GM08714 (cell line): ENCODE results near the gene C5orf46.

Source experiments
- H3K4me3 ChIP-seq: fragments of 200-500 bp; sonication (Bioruptor generic); 2 replicates; pipeline ENCODE4 v1.5.1; 2014; ENCODE audit warnings: mild to moderate bottlenecking, low read length, inconsistent platforms
- ZNF274 ChIP-seq: IDR thresholded peaks from 2 replicates; pipeline ENCODE4 v1.6.1; 2012; ENCODE audit warnings: mild to moderate bottlenecking, low read depth, low read length

The C5orf46 gene

GRCh38 chr5:147857302-147858129 lies 48.8 kb downstream of the C5orf46 start:
- no peak overlapping the region for H3K4me3 ChIP-seq
- TF ChIP-seq ZNF274: no peak

GRCh38 chr5:147856801-147857200 lies 49.5 kb downstream of the C5orf46 start:
- H3K4me3 ChIP-seq: no peak overlapping the region
- TF ChIP-seq ZNF274: no peak

GRCh38 chr5:147855774-147856069 lies 50.6 kb downstream of the C5orf46 start:
- H3K4me3 ChIP-seq: no peak overlapping the region
- TF ChIP-seq ZNF274: no peak

- no peak for TF ChIP-seq ZNF274
- H3K4me3 ChIP-seq: no peak overlapping the region
These were observed 51.2 kb downstream of the C5orf46 start for GRCh38 chr5:147854894-147855773.

- no peak for TF ChIP-seq ZNF274
- no peak overlapping the region for H3K4me3 ChIP-seq
These were observed 52.0 kb downstream of the C5orf46 start for GRCh38 chr5:147854331-147854730.

DNA sequence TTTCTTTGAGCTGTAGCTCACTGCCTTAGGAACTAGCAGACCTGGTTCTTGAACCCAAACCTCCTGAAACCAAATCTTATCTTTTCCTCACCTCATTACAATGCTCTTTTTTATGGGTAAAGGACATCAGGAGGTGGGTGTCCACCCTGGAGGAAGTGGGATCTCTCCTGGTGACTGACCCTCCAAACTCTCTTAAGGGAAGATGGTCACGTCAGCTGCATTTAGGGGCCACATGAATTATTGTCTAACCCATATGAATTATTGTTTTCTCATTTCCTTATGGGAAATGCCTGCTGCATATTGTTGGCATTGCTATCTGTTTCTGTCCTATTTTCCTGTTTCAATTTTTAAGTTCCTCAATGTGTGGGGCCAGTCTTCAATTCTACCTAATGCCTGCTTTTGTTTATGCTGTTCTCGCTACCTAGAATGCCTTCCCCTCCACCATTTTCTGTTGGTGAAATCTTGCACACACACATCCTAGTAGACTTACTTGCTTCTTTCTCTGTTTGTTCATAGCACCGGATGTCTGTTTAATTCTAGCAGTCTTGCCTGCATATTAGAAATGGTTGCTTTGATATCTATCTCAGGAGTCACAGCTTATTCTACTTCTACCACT lies 52.9 kb downstream of the C5orf46 start:
- no peak overlapping the region for H3K4me3 ChIP-seq

DNA sequence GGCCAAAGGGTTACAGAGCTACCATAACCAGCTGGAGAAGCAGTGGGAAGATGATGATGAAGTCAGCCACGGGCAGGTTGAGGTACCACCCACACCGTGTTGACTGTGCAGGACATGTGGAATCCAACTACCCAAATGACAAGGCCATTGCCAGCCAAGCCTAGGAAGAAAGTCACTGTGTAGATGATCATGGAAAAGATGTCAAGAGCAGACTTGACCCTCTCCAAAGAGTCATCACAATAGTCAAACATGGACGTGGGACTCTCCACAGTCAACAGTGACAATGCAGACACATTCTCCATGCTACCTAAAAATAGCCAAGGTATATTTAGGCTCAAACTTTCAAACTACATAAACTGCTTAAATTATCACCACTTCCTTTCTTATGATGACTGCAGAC lies 54.0 kb downstream of the C5orf46 start:
- no peak for TF ChIP-seq ZNF274
- H3K4me3 ChIP-seq: no peak overlapping the region

More for the DNA sequence above, 52.9 kb downstream of the C5orf46 start:
- TF ChIP-seq ZNF274: no peak

GRCh38 chr5:147851578-147851977 lies 54.8 kb downstream of the C5orf46 start:
- H3K4me3 ChIP-seq: no peak overlapping the region
- no peak for TF ChIP-seq ZNF274

GRCh38 chr5:147849226-147849625 lies 57.1 kb downstream of the C5orf46 start:
- H3K4me3 ChIP-seq: no peak overlapping the region
- no peak for TF ChIP-seq ZNF274

GRCh38 chr5:147845618-147846017 lies 60.7 kb downstream of the C5orf46 start:
- no peak for TF ChIP-seq ZNF274
- H3K4me3 ChIP-seq: no peak overlapping the region

DNA sequence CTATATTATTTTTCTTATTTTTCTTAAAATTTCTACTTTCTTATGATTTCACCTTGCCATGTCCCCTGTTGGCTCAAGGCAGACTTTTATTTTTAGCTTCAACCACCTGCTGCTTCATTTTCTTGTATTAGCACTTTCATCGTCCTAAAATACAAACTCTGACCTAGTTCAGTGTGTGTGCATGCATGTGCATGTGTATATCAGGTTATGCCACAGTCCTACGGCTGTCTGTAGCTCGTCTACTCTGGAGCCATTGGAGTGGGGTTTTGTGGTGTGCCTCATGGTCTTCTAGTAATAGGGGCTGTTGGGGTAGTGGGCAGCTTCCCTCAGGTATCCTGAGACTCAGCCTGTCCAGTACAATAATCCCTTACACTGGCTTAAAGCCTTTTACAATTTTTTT lies 61.5 kb downstream of the C5orf46 start:
- H3K4me3 ChIP-seq: no peak overlapping the region
- no peak for TF ChIP-seq ZNF274

- no peak for TF ChIP-seq ZNF274
- H3K4me3 ChIP-seq: no peak overlapping the region
These were observed 63.5 kb downstream of the C5orf46 start for GRCh38 chr5:147842869-147843268.
